Stimulated activated CD4-positive, alpha-beta T cell treated with anti-CD3 and anti-CD28 coated beads, Interleukin-15, amount 100 ng/mL, for 48 hours (primary cell): ENCODE results near the gene KATNAL2.

ENCODE experiments used
- DNase-seq, 2 donors: peaks; one replicate each; pipeline ENCODE4 v3.0.0-alpha.2; 2020; ENCODE audit warnings: low read depth in 2 of 2

Gene KATNAL2, protein sequence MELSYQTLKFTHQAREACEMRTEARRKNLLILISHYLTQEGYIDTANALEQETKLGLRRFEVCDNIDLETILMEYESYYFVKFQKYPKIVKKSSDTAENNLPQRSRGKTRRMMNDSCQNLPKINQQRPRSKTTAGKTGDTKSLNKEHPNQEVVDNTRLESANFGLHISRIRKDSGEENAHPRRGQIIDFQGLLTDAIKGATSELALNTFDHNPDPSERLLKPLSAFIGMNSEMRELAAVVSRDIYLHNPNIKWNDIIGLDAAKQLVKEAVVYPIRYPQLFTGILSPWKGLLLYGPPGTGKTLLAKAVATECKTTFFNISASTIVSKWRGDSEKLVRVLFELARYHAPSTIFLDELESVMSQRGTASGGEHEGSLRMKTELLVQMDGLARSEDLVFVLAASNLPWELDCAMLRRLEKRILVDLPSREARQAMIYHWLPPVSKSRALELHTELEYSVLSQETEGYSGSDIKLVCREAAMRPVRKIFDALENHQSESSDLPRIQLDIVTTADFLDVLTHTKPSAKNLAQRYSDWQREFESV

DNA sequence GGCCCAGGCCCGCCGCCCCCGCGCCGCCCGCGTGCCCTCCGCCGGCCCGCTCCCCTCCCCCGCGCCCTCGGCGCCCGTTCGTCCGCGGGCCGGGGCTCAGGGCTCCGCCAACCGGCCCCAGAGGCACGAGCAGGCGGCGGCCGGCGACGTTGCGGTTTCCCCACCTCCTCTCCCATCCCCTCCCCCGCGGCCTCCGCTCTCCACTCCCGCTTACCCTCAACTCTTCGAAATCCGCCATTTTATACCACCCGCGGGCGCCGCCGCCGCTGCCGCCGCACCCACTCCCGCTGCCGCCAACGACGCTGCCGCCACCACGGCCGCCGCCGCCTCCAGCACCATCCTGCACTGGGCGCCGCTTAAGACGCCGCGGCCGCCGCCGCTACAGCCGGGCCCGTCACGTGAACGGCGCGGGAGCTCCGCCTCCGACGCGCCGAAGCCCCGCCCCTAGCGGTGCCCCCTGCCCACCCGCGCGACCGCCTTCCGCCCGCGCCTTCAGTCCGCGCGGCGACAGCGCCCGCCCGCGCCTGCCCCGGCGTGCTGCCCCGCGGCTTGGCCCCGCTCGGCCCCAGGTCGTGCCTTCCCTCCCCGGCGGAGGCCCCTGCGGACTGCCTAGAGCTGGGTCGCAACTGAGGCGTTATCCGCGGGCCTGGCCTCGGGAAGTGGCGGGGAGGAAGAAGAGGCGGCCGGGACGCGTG, at the start of gene KATNAL2, which contains the start of gene PIAS2:
KATNAL2 (plus strand) TSS at position 495 of the 695 bp plus-strand sequence. CDS start 29,271 bp downstream, outside the sequence.
PIAS2 (minus strand) TSS at position 400 of the 695 bp plus-strand sequence; CDS start at position 238, 162 bp downstream.
- peak; percentile 49 to 60 for DNase-seq

- no peak for DNase-seq
Measured at GRCh38 chr18:46868169-46868921, 49.1 kb upstream of the KATNAL2 start.

- DNase-seq = no peak
Measured at GRCh38 chr18:46877329-46877987, 39.9 kb upstream of the KATNAL2 start.

GRCh38 chr18:46883180-46883579, 34.2 kb upstream of the KATNAL2 start:
- DNase-seq = no peak

DNA sequence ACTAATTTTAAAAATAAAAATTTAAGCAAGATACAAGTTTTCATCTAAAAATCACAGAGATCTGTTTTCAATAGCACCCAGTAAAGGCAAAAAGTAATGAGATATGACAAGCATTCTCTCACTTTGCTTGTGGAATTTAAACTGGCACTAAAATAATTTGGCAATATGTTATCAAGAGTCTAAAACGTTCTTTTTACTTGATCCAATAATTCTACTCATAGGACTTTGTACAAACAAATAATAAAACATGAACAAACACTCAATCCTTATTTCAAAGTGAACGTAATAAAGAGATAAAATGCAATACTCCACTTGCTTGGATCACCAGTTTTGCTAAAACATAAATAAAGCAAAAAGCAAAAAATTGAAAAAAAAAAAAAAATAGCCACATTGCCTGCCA, 30.5 kb upstream of the KATNAL2 start:
- no peak for DNase-seq

DNA sequence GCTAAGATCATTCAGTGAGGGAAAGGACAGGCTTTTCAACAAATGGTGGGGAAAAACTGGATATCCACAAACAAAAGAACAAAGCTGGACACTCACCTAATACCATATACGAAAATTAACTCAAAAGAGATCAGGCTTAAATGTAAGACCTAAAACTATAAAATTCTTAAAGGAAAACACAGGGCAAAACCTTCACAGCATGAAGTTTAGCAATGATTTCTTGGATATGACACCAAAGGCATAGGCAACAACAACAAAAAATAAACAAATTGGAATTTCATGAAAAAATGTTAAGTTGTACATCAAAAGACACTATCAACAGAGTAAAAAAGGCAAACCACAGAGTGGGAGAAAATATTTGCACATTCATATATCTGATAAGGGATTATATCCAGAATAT, 28.4 kb upstream of the KATNAL2 start:
- no peak for DNase-seq

GRCh38 chr18:46891742-46892214, 25.6 kb upstream of the KATNAL2 start:
- no peak for DNase-seq

DNA sequence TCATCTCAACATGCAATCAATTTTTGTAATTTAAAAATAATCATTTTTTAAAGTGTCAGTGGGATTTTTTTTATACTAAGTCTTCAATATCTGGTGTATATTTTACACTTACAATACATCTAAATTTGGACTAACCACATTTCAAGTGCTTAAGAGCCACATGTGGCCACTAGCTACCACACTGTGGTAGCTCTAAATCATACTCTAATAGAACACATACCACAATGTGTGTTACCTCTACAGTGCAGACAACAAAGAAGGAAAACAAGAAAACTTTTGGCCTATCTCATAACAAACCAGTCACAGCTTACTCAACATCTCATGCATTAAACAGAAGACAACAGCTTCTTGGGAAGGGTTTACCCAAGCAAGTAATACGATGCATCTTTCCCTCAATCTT, 24.6 kb upstream of the KATNAL2 start:
- DNase-seq = no peak

DNA sequence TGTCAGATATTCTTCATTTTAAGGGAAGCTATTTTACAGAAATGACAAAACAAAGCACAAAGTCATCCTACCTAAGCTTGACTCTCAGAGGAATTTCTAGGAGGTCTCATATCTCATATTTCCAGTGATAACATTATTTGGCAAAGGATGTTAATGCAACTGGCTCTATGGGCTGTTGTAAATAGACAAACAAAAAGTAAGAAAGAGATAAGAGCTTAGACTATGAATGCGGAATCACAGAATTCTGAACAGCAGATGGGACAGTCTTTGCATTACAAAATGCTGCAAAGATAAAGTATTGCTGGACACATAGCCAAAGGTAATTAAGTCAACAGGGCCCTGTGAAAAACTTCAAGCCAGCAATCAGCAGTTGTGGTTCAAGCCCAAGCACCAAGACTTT, 24.0 kb upstream of the KATNAL2 start:
- DNase-seq = no peak

DNA sequence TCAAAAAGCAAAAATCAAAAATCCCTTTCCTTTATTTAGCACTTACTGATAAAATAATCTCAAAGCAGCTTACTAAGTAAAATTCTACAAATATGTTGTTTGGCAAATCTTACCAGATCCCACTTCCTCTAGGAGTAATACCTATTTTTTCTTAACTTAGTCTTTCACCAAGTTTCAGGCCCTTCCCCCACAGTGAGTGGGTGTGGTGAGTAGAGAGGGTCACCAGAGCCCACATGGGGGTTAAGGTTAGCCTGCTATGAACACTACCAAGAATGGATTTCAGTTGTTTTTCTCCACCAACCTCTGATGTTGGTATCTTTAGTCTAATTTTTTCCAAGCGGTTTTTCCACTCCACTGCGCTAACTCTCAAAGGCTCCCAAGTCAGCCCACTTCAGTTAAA, 23.3 kb upstream of the KATNAL2 start:
- no peak for DNase-seq

- DNase-seq = no peak
Measured at GRCh38 chr18:46899274-46899948, 18.0 kb upstream of the KATNAL2 start.

DNA sequence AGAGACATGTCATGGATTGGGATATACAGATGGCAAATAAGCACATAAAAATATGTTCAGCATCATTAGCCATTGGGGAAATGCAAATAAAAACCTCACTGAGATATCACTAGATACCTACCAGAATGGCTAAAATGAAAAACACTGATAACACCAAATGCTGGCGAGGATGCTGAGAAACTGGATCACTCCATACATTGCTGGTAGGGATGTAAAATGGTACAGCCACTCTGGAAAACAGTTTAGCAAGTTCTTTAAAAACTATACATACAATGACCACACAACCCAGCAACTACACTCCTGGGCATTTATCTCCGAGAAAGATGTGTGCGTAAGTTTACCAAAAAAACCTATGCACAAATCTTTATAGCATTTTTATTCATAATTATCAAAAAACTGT, 14.0 kb upstream of the KATNAL2 start:
- no peak for DNase-seq

DNA sequence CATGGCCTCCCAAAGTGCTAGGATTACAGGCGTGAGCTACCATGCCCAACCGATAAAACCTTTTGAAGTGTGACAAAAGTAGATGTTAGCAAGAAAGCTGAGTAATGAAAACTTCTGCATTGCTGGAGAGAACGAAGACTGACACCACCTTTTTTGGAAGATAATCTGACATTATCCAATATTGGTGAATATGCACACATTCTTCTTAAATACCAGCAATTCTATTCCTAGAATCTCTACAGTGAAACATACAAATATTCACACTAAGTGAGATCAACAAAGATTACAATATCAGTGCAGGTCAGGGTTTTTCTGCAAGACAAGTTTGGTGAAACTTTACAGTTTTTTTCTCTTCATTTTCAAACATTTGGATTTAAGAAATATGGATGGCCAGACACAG, 7.9 kb upstream of the KATNAL2 start:
- no peak for DNase-seq

DNA sequence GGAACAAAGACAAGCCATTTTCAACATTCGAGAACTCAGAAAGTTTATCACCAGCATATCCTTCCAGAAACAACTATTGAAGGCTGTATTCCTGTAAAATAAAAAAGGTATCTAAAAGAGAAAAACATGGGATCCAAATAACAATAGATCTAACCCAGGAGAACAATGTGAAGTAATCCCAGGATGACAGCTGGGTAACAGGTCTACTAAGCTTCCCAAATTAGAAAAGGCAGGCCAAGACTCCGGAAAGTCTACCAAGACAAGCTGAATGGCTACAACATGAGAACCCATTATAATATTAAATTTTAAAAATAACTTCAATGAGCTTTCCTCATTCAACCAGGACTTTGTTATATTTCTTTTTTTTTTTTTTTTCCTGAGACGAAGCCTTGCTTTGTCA, 6.5 kb upstream of the KATNAL2 start:
- no peak for DNase-seq

DNA sequence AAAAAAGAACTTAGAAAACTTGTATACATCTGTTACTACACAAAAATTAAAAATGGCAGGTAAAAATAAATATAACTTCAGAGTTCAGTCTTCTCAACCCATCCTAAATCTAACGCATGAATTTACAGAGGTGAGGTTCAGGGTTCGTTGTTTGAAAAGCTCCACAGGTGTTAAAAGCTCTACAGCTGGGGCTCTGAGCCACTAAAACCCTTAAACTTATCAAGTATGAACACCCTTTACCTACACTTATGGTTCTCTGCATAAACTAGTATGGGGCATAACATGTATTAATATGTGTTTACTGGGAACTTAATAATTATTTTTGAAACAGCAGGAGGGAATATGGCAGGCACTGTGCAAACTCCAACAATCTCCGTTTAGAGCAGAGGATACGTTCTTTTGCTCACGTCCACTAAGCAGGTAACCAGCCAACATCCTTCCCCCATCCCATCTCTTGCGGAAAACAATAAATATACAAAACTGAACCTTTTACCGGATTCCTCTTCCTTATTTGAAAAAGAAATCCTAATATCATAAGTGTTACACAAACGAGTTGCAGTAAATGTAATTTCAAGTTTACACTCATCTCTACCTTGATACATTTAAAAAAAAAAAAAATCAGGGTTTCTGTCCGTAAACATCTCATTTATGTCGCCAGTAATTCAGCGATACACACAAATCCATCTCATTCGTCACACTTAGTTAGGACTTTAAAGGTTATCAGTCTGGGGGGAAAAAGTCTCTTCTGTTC, 1.4 kb upstream of the KATNAL2 start:
- DNase-seq = no peak

DNA sequence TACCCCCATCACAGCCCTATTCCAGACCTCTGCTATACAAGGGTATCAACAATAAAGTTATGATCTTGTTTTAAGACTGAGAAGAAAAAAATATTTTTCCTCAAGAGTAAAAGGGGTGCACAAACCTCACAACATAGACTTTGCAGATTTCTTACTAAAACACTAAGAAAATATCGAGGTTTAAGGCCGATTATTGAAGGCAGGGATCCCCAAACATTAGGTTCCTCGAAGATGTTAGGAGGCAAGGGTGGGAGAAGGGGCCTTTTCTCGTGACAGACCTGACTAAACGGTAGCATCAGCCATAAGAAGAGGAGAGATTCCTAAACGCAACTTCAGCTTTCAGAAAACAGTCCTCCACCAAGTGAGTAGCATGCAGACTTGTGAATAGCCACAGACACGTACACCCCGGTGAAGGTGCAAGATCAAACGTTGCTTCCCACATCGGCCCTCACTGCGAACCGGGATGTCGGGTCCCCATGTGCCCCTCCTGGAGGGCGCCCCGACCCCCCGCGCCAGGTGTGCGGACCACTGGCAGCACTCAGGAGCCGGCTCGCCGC, 773 bp upstream of the KATNAL2 start:
- DNase-seq = peak in 1 of 2 donors; percentile 12

DNA sequence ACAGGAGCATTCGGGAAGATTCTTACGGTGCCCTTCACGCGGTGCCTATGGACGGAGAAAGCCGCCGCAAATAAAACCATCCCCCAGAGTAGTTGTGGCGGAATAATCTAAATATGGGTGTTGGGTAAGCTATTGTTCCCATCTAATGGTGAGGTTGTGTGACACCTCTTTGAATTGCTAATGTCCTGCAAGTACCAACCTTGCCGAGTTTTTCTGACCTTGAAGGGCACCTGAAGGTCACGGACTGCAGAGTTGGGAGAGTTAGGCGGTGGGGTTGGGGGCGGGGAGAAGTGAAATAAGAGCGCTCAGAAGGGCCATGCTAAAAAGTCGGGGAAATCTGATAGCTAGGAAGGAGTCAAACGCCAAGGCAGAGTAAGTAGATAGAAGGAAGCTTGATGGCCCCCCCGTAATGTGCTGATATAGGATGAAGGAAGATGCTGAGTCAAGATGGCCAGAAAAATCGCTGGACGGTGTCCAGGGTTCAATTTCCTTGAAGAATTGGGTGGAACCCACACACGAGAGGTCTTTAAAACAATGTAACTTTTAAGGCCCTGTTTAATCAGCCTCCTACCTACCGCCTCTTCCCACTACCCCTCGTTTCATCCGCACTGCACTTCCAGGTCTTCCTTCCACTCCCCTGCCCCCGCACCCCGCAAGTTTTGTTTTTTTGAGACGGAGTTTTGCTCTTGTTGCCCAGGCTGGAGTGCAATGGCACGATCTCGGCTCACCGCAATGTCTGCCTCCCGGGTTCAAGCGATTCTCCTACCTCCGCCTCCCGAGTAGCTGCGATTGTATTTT, 600 bp downstream of the KATNAL2 start:
- DNase-seq = no peak

- DNase-seq = no peak
Measured at GRCh38 chr18:46920067-46920466, 2.7 kb downstream of the KATNAL2 start.

DNA sequence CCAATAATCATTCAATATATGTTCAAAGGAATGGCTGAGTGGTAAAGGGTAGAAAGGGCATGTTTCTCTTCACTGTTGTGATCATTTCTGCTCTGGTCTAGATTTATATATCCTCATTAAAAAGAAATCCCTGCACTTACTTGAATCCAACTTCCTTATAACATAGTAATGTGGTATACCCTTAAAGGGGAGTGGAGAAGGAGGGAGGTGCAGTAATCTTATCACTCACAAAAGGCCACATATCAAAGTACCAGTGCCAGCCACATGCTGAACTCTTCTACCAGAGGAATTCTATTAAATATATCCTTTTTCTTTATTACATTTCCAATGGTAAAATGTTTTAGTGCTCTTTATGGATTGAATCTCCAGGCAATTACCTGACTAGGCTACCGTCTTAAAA, 3.3 kb downstream of the KATNAL2 start:
- DNase-seq = no peak
